SK-N-SH treated with all-trans-retinoic acid at 6 μM for 48 hours (cell line): ENCODE data around the gene EPS8.

Experiments
- ARNTL ChIP-seq: fragments of 450-650 bp; formaldehyde crosslinking; IDR thresholded peaks from 2 replicates; pipeline ENCODE4 v1.5.0; 2020; ENCODE audit warnings: low read depth, mild to moderate bottlenecking, moderate library complexity, borderline replicate concordance
- CSDC2 ChIP-seq: fragments of 250-450 bp; sonication (Bioruptor Pico); IDR thresholded peaks from 2 replicates; pipeline ENCODE4 v1.5.0; 2020; ENCODE audit warnings: mild to moderate bottlenecking, moderate library complexity
- ESRRG ChIP-seq: fragments of 250-450 bp; sonication (Bioruptor Pico); IDR thresholded peaks from 2 replicates; pipeline ENCODE4 v1.6.1; 2021; ENCODE audit warnings: mild to moderate bottlenecking
- ISL1 ChIP-seq: fragments of 250-450 bp; sonication (Bioruptor Pico); IDR thresholded peaks from 2 replicates; pipeline ENCODE4 v2.1.2; 2022; ENCODE audit warnings: mild to moderate bottlenecking, moderate library complexity
- OSR1 ChIP-seq: fragments of 250-450 bp; sonication (Bioruptor Pico); IDR thresholded peaks from 2 replicates; pipeline ENCODE4 v1.8.0; 2022; ENCODE audit warnings: moderate library complexity, mild to moderate bottlenecking, inconsistent platforms
- PPARA ChIP-seq: fragments of 250-450 bp; sonication (Bioruptor Pico); IDR thresholded peaks from 2 replicates; pipeline ENCODE4 v1.5.0; 2020; ENCODE audit warnings: mild to moderate bottlenecking, borderline replicate concordance
- RARB ChIP-seq: fragments of 250-450 bp; sonication (Bioruptor Pico); IDR thresholded peaks from 2 replicates; pipeline ENCODE4 v1.8.0; 2021; ENCODE audit warnings: mild to moderate bottlenecking, moderate library complexity
- ZNF70 ChIP-seq: fragments of 450-650 bp; formaldehyde crosslinking; IDR thresholded peaks from 2 replicates; pipeline ENCODE4 v1.5.0; 2020; ENCODE audit warnings: mild to moderate bottlenecking, moderate library complexity
- TF ChIP-seq, protein P1 (sequence below): fragments of 250-450 bp; sonication (Bioruptor Pico); IDR thresholded peaks from 2 replicates; pipeline ENCODE4 v1.8.0; 2020; ENCODE audit warnings: mild to moderate bottlenecking, moderate library complexity, borderline replicate concordance
- TF ChIP-seq, protein P2 (sequence below): fragments of 250-450 bp; sonication (Bioruptor Pico); IDR thresholded peaks from 2 replicates; pipeline ENCODE4 v1.8.0; 2021; ENCODE audit warnings: low read depth, mild to moderate bottlenecking, moderate library complexity, borderline replicate concordance

GRCh38 chr12:15827136-15827535, 37.9 kb upstream of the EPS8 start:
- TF ChIP-seq, protein P1, sequence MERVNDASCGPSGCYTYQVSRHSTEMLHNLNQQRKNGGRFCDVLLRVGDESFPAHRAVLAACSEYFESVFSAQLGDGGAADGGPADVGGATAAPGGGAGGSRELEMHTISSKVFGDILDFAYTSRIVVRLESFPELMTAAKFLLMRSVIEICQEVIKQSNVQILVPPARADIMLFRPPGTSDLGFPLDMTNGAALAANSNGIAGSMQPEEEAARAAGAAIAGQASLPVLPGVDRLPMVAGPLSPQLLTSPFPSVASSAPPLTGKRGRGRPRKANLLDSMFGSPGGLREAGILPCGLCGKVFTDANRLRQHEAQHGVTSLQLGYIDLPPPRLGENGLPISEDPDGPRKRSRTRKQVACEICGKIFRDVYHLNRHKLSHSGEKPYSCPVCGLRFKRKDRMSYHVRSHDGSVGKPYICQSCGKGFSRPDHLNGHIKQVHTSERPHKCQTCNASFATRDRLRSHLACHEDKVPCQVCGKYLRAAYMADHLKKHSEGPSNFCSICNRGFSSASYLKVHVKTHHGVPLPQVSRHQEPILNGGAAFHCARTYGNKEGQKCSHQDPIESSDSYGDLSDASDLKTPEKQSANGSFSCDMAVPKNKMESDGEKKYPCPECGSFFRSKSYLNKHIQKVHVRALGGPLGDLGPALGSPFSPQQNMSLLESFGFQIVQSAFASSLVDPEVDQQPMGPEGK (CRISPR knock-in tag): no peak
- TF ChIP-seq ISL1 (CRISPR knock-in tag) (no peak), OSR1 (CRISPR knock-in tag) (no peak), ARNTL (CRISPR knock-in tag) (no peak), RARB (CRISPR knock-in tag) (no peak), CSDC2 (CRISPR knock-in tag) (no peak), ESRRG (CRISPR knock-in tag) (no peak), ZNF70 (CRISPR knock-in tag) (no peak), PPARA (CRISPR knock-in tag) (no peak)
- TF ChIP-seq, protein P2, sequence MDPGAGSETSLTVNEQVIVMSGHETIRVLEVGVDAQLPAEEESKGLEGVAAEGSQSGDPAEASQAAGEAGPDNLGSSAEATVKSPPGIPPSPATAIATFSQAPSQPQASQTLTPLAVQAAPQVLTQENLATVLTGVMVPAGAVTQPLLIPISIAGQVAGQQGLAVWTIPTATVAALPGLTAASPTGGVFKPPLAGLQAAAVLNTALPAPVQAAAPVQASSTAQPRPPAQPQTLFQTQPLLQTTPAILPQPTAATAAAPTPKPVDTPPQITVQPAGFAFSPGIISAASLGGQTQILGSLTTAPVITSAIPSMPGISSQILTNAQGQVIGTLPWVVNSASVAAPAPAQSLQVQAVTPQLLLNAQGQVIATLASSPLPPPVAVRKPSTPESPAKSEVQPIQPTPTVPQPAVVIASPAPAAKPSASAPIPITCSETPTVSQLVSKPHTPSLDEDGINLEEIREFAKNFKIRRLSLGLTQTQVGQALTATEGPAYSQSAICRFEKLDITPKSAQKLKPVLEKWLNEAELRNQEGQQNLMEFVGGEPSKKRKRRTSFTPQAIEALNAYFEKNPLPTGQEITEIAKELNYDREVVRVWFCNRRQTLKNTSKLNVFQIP: no peak
